ENCODE measurements around the gene ZNF532. TPM values are rescaled to one million over a fixed set of nuclear protein-coding genes. Genes with fewer than 3 reads are reported as not detected.

Gene ZNF532
- total and polyA plus RNA-seq, 2 donors (not counting 3 experiments of a cell fraction or from before 2014, with no cell fraction given), result 42.3 to 70.1 TPM

GRCh38 chr18:58866773-58867150 is 2.1 kb downstream of the ZNF532 start:
- Histone ChIP-seq H3K9me1 (replicated peaks; ENCODE audit: control insufficient read depth, extremely low read depth, insufficient read depth, low read length) (no peaks in the 10 kb centered on the region), H3K9ac (replicated peaks; ENCODE audit: extremely low read depth, insufficient read depth, low read length) (no peak overlapping the region), H3K4me3 (replicated peaks in 1 of 3; ENCODE audit: insufficient read depth in 1 of 3, low read depth in 1 of 3, low read length in 3 of 3) (no peak overlapping the region), H3K9me3 (replicated peaks; ENCODE audit: control insufficient read depth, insufficient read depth, low read length) (no peaks in the 10 kb centered on the region), H3K4me2 (ENCODE audit: insufficient read depth, low read length) (peak overlapping the region; percentile 27), H3K79me2 (ENCODE audit: control insufficient read depth, insufficient read depth, low read length) (peaks cover 15% of the 10 kb centered on the region), H3K27me3 (ENCODE audit: control insufficient read depth in 2 of 2, insufficient read depth in 2 of 2, low read length in 2 of 2) (no peaks in the 10 kb centered on the region), H3K4me1 (ENCODE audit: control insufficient read depth, extremely low read depth, insufficient read depth, low read length) (peaks cover 36% of the 10 kb centered on the region), H2AFZ (ENCODE audit: low read depth, low read length) (peak overlapping the region; percentile 1), H3K27ac (ENCODE audit: insufficient read depth, low read depth, low read length) (no peak overlapping the region), H3K36me3 (ENCODE audit: control insufficient read depth in 2 of 2, extremely low read depth in 1 of 2, insufficient read depth in 2 of 2, low read length in 2 of 2) (peaks cover 0 to 7% of the 10 kb centered on the region in 2 experiments), H4K20me1 (replicated peaks; ENCODE audit: control insufficient read depth, extremely low read depth, insufficient read depth, low read length) (no peaks in the 10 kb centered on the region)
- CTCF ChIA-PET, result interaction anchor here (0.8 to 1.9 kb wide), 5 partner anchors 10 to 190 kb away, joined by 3 to 7 read pairs (median 3); no protein-coding TSS in a partner anchor
- dilution Hi-C loops (cut with MboI; ENCODE audit: extremely low pct_ligation_motif_present, low sequenced_read_pairs), result no loop called here
- no peak for FAIRE-seq
- POLR2A ChIA-PET, result no interaction called here
- intact Hi-C loops (cut with micrococcal nuclease), result loop anchor here (2.0 kb wide), 2 partner anchors 20 to 48 kb away; no protein-coding TSS in a partner anchor
- BruUV-seq (replicated peaks), result no TSS peak
- no peak for TF ChIP-seq MYC (IDR thresholded peaks at IDR 0.05; ENCODE audit: low read depth, low read length)
- no peak for DNase-seq (ENCODE audit: low read depth, low spot score)

- DNase-seq (ENCODE audit: low read depth, low spot score), result no peak
- CTCF ChIA-PET, result interaction anchor here (0.8 to 1.9 kb wide), 5 partner anchors 12 to 203 kb away, joined by 3 to 7 read pairs (median 3); no protein-coding TSS in a partner anchor
- H3K9me3 ChIP-seq (replicated peaks; ENCODE audit: control insufficient read depth, insufficient read depth, low read length), result no peaks in the 10 kb centered on the region
- H3K36me3 ChIP-seq (ENCODE audit: control insufficient read depth in 2 of 2, extremely low read depth in 1 of 2, insufficient read depth in 2 of 2, low read length in 2 of 2), result peaks cover 0 to 7% of the 10 kb centered on the region in 2 experiments
- H3K9ac ChIP-seq (replicated peaks; ENCODE audit: extremely low read depth, insufficient read depth, low read length), result no peak overlapping the region
- no peak overlapping the region for H3K4me3 ChIP-seq (replicated peaks in 1 of 3; ENCODE audit: insufficient read depth in 1 of 3, low read depth in 1 of 3, low read length in 3 of 3)
- no peak for TF ChIP-seq MYC (IDR thresholded peaks at IDR 0.05; ENCODE audit: low read depth, low read length)
- TF ChIP-seq GATA2 (IDR thresholded peaks at IDR 0.05; ENCODE audit: insufficient read depth, insufficient read length, low read depth, low read length), result no peak
- TF ChIP-seq POLR2AphosphoS5 (IDR thresholded peaks at IDR 0.05; ENCODE audit: insufficient read depth, low read depth, low read length), result no peak
- H4K20me1 ChIP-seq (replicated peaks; ENCODE audit: control insufficient read depth, extremely low read depth, insufficient read depth, low read length), result no peaks in the 10 kb centered on the region
- FAIRE-seq, result no peak
- H2AFZ ChIP-seq (ENCODE audit: low read depth, low read length), result no peak overlapping the region
- H3K79me2 ChIP-seq (ENCODE audit: control insufficient read depth, insufficient read depth, low read length), result peaks cover 15% of the 10 kb centered on the region
- dilution Hi-C loops (cut with MboI; ENCODE audit: extremely low pct_ligation_motif_present, low sequenced_read_pairs), result no loop called here
- no TSS peak for BruUV-seq (replicated peaks)
- peaks cover 36% of the 10 kb centered on the region for H3K4me1 ChIP-seq (ENCODE audit: control insufficient read depth, extremely low read depth, insufficient read depth, low read length)
- no peaks in the 10 kb centered on the region for H3K9me1 ChIP-seq (replicated peaks; ENCODE audit: control insufficient read depth, extremely low read depth, insufficient read depth, low read length)
- H3K27me3 ChIP-seq (ENCODE audit: control insufficient read depth in 2 of 2, insufficient read depth in 2 of 2, low read length in 2 of 2), result no peaks in the 10 kb centered on the region
- no peak overlapping the region for H3K4me2 ChIP-seq (ENCODE audit: insufficient read depth, low read length)
- intact Hi-C loops (cut with micrococcal nuclease), result loop anchor here (2.0 kb wide), 2 partner anchors 19 to 47 kb away; no protein-coding TSS in a partner anchor
- H3K27ac ChIP-seq (ENCODE audit: insufficient read depth, low read depth, low read length), result no peak overlapping the region
- POLR2A ChIA-PET, result no interaction called here
Observed at GRCh38 chr18:58867281-58867961, 2.7 kb downstream of the ZNF532 start.
